ENCODE data around the gene CCNJL.

CCNJL gene

GRCh38 chr5:160281275-160281674, 31.1 kb downstream of the CCNJL start:
- no peak overlapping the region for H3K27ac ChIP-seq
- no peak for TF ChIP-seq CTCF (conservative IDR thresholded peaks at IDR 0.05)

- H3K27ac ChIP-seq: no peak overlapping the region
- TF ChIP-seq CTCF (conservative IDR thresholded peaks at IDR 0.05): no peak
Measured at GRCh38 chr5:160280384-160281095, 31.8 kb downstream of the CCNJL start.

- TF ChIP-seq CTCF (conservative IDR thresholded peaks at IDR 0.05): no peak
- H3K27ac ChIP-seq: no peak overlapping the region
Measured at GRCh38 chr5:160278343-160278742, 34.0 kb downstream of the CCNJL start.

GRCh38 chr5:160274483-160274931, 37.9 kb downstream of the CCNJL start:
- no peak for TF ChIP-seq CTCF (conservative IDR thresholded peaks at IDR 0.05)
- no peak overlapping the region; the same call in 1 of the 2 replicates for H3K27ac ChIP-seq

GRCh38 chr5:160272889-160273288, 39.5 kb downstream of the CCNJL start:
- TF ChIP-seq CTCF (conservative IDR thresholded peaks at IDR 0.05): no peak
- peak overlapping the region; percentile 92 for H3K27ac ChIP-seq

GRCh38 chr5:160272264-160272663, 40.1 kb downstream of the CCNJL start:
- H3K27ac ChIP-seq: peak overlapping the region; percentile 92
- TF ChIP-seq CTCF (conservative IDR thresholded peaks at IDR 0.05): no peak

- peak overlapping the region; percentile 92 for H3K27ac ChIP-seq
Measured at GRCh38 chr5:160271836-160272235, 40.5 kb downstream of the CCNJL start.

More at GRCh38 chr5:160271836-160272235, 40.5 kb downstream of the CCNJL start:
- TF ChIP-seq CTCF (conservative IDR thresholded peaks at IDR 0.05): no peak

Measured in VCaP (cell line).